WTC11 (cell line): ENCODE data around the gene RACK1. TPM values are rescaled to one million over a fixed set of nuclear protein-coding genes. Genes with fewer than 3 reads are reported as not detected.

Source experiments
- ATAC-seq: fragments of 200-7000 bp; cut with Tn5 transposase; 2 replicates; pipeline ENCODE4 v1.10.0; 2021; ENCODE audit warnings: mild to moderate bottlenecking, moderate library complexity
- CTCF ChIA-PET: fragments of 300-600 bp; sonication (Branson Sonifier 250); formaldehyde crosslinking; loops from one replicate; lab custom pipeline; 2021; ENCODE audit warnings: antibody characterized with exemption; lab: Charles Lee
- POLR2A ChIA-PET: fragments of 350-600 bp; sonication (Branson Sonifier 250); formaldehyde crosslinking; loops from one replicate; lab custom pipeline; 2021; ENCODE audit warnings: antibody characterized with exemption; lab: Charles Lee
- DNase-seq: peaks from one replicate; pipeline ENCODE4 v3.0.0; 2021; ENCODE audit warnings: low spot score
- H3K27ac Mint-ChIP-seq: 2 replicates; pipeline ENCODE4 v1.8.0; 2021; ENCODE audit warnings: mixed read lengths
- H3K27me3 Mint-ChIP-seq: 2 replicates; pipeline ENCODE4 v1.8.0; 2021; ENCODE audit warnings: low read depth, mild to moderate bottlenecking, moderate library complexity, mixed read lengths
- H3K36me3 Mint-ChIP-seq: 2 replicates; pipeline ENCODE4 v1.8.0; 2021; ENCODE audit warnings: mixed read lengths
- H3K4me1 Mint-ChIP-seq: 2 replicates; pipeline ENCODE4 v1.8.0; 2022; ENCODE audit warnings: mixed read lengths
- H3K4me3 Mint-ChIP-seq: 2 replicates; pipeline ENCODE4 v1.8.0; 2021; ENCODE audit warnings: mild to moderate bottlenecking, moderate library complexity, mixed read lengths
- H3K9me3 Mint-ChIP-seq: 2 replicates; pipeline ENCODE4 v1.8.0; 2021; ENCODE audit warnings: mixed read lengths
- ATF6 ChIP-seq: sonication (generic); formaldehyde crosslinking; IDR thresholded peaks from 2 replicates; pipeline ENCODE4 v1.8.1; 2023; ENCODE audit warnings: mild to moderate bottlenecking, missing genetic modification reagents
- GRHL2 ChIP-seq: fragments of 250-450 bp; sonication (Bioruptor Pico); IDR thresholded peaks from 2 replicates; pipeline ENCODE4 v1.8.0; 2022; ENCODE audit warnings: mild to moderate bottlenecking, moderate library complexity; ENCODE audit not compliant: insufficient replicate concordance, severe bottlenecking
- JAZF1 ChIP-seq: fragments of 250-450 bp; sonication (Bioruptor Pico); IDR thresholded peaks from 2 replicates; pipeline ENCODE4 v1.9.0; 2021; ENCODE audit warnings: moderate library complexity, mild to moderate bottlenecking, inconsistent platforms
- MAX ChIP-seq: sonication (generic); formaldehyde crosslinking; IDR thresholded peaks from 2 replicates; pipeline ENCODE4 v1.8.0; 2022; ENCODE audit warnings: mild to moderate bottlenecking, missing genetic modification reagents
- STAT6 ChIP-seq: sonication (generic); formaldehyde crosslinking; conservative IDR thresholded peaks from 2 replicates; pipeline ENCODE4 v1.8.1; 2023; ENCODE audit warnings: mild to moderate bottlenecking, low read depth, missing genetic modification reagents, moderate library complexity
- TEAD1 ChIP-seq: sonication (generic); formaldehyde crosslinking; IDR thresholded peaks from 2 replicates; pipeline ENCODE4 v1.8.0; 2022; ENCODE audit warnings: mild to moderate bottlenecking, missing genetic modification reagents
- USF1 ChIP-seq: sonication (generic); formaldehyde crosslinking; IDR thresholded peaks from 2 replicates; pipeline ENCODE4 v1.8.0; 2022; ENCODE audit warnings: mild to moderate bottlenecking, missing genetic modification reagents
- ZBTB21 ChIP-seq: sonication (generic); formaldehyde crosslinking; IDR thresholded peaks from 2 replicates; pipeline ENCODE4 v1.8.1; 2023; ENCODE audit warnings: mild to moderate bottlenecking, missing genetic modification reagents, borderline replicate concordance
- ZNF121 ChIP-seq: sonication (generic); formaldehyde crosslinking; IDR thresholded peaks from 2 replicates; pipeline ENCODE4 v1.8.0; 2023; ENCODE audit warnings: missing genetic modification reagents
- ZNF263 ChIP-seq: sonication (generic); formaldehyde crosslinking; IDR thresholded peaks from 2 replicates; pipeline ENCODE4 v1.8.1; 2022; ENCODE audit warnings: low read depth, mild to moderate bottlenecking, moderate library complexity, missing genetic modification reagents
- ZNF423 ChIP-seq: fragments of 250-450 bp; sonication (Bioruptor Pico); IDR thresholded peaks from 2 replicates; pipeline ENCODE4 v2.1.2; 2022; ENCODE audit warnings: mild to moderate bottlenecking, moderate library complexity
- total RNA-seq: library from RNA; stranded (reverse); gene quantifications from 3 replicates; pipeline ENCODE4 v1.2.3, GENCODE V29; 2021
- TF ChIP-seq, protein P1 (sequence below): sonication (generic); formaldehyde crosslinking; IDR thresholded peaks from 2 replicates; pipeline ENCODE4 v1.8.1; 2023; ENCODE audit warnings: mild to moderate bottlenecking, missing genetic modification reagents
- TF ChIP-seq, protein P2 (sequence below): sonication (generic); formaldehyde crosslinking; IDR thresholded peaks from 2 replicates; pipeline ENCODE4 v1.8.0; 2022; ENCODE audit warnings: mild to moderate bottlenecking, missing genetic modification reagents

RACK1 gene
- total RNA-seq, 1 experiment from 2014 or later = 2,360 TPM

- Mint-ChIP-seq H3K4me3 (no peak overlapping the region), H3K36me3 (no peaks in the 10 kb centered on the region), H3K27me3 (peaks cover 71% of the 10 kb centered on the region), H3K9me3 (no peaks in the 10 kb centered on the region), H3K27ac (no peak overlapping the region), H3K4me1 (peaks cover 56% of the 10 kb centered on the region)
- ATAC-seq = no peak
- POLR2A ChIA-PET = no interaction called here
- no peak for TF ChIP-seq USF1 (CRISPR knock-in tag)
- no peak for TF ChIP-seq ZNF423
- TF ChIP-seq ZBTB21 (CRISPR knock-in tag) = no peak
- no peak for TF ChIP-seq ATF6
- no peak for TF ChIP-seq TEAD1 (CRISPR knock-in tag)
- TF ChIP-seq ZNF263 (CRISPR knock-in tag) = no peak
- no peak for TF ChIP-seq MAX (CRISPR knock-in tag)
- DNase-seq = peak; percentile 25
- CTCF ChIA-PET = no interaction called here
Observed at GRCh38 chr5:181200816-181201215, 42.9 kb downstream of the RACK1 start.

GRCh38 chr5:181199881-181200638 lies 43.6 kb downstream of the RACK1 start:
- H3K4me1 Mint-ChIP-seq = peaks cover 54% of the 10 kb centered on the region
- peaks cover 63% of the 10 kb centered on the region for H3K27me3 Mint-ChIP-seq
- DNase-seq (no peak), ATAC-seq (no peak)
- no peak overlapping the region for H3K4me3 Mint-ChIP-seq
- H3K36me3 Mint-ChIP-seq = no peaks in the 10 kb centered on the region
- no peak overlapping the region for H3K27ac Mint-ChIP-seq
- ChIA-PET CTCF (interaction anchor here (1.6 kb wide), 1 partner anchor 15 kb away, joined by 10 read pairs; no protein-coding TSS in a partner anchor), POLR2A (interaction anchor here (1.0 kb wide), 1 partner anchor 60 kb away, joined by 3 read pairs; no protein-coding TSS in a partner anchor)
- TF ChIP-seq, protein P1, sequence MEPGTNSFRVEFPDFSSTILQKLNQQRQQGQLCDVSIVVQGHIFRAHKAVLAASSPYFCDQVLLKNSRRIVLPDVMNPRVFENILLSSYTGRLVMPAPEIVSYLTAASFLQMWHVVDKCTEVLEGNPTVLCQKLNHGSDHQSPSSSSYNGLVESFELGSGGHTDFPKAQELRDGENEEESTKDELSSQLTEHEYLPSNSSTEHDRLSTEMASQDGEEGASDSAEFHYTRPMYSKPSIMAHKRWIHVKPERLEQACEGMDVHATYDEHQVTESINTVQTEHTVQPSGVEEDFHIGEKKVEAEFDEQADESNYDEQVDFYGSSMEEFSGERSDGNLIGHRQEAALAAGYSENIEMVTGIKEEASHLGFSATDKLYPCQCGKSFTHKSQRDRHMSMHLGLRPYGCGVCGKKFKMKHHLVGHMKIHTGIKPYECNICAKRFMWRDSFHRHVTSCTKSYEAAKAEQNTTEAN (CRISPR knock-in tag) = no peak
- TF ChIP-seq, protein P2, sequence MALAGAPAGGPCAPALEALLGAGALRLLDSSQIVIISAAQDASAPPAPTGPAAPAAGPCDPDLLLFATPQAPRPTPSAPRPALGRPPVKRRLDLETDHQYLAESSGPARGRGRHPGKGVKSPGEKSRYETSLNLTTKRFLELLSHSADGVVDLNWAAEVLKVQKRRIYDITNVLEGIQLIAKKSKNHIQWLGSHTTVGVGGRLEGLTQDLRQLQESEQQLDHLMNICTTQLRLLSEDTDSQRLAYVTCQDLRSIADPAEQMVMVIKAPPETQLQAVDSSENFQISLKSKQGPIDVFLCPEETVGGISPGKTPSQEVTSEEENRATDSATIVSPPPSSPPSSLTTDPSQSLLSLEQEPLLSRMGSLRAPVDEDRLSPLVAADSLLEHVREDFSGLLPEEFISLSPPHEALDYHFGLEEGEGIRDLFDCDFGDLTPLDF (CRISPR knock-in tag) = no peak
- TF ChIP-seq GRHL2 (CRISPR knock-in tag) = no peak
- no peaks in the 10 kb centered on the region for H3K9me3 Mint-ChIP-seq

- CTCF ChIA-PET = interaction anchor here (0.9 to 1.6 kb wide), 3 partner anchors 14 to 30 kb away, joined by 3 to 10 read pairs (median 3); no protein-coding TSS in a partner anchor
- Mint-ChIP-seq H3K36me3 (no peaks in the 10 kb centered on the region), H3K27me3 (peaks cover 56% of the 10 kb centered on the region), H3K4me1 (peaks cover 54% of the 10 kb centered on the region), H3K9me3 (no peaks in the 10 kb centered on the region), H3K4me3 (no peak overlapping the region), H3K27ac (no peak overlapping the region)
- TF ChIP-seq JAZF1 (no peak), ZNF121 (CRISPR knock-in tag) (no peak), STAT6 (CRISPR knock-in tag) (no peak)
- POLR2A ChIA-PET = interaction anchor here (1.0 to 1.3 kb wide), 2 partner anchors 8 to 61 kb away, joined by 3 read pairs; no protein-coding TSS in a partner anchor
- peak; percentile 29 for ATAC-seq
- DNase-seq = peak; percentile 16
Observed at GRCh38 chr5:181198905-181199519, 44.7 kb downstream of the RACK1 start.
